ENCODE results near the gene COQ10A.
A peak's percentile ranks its signal among the peaks of the same experiment; 100 is the strongest.

COQ10A gene

DNA sequence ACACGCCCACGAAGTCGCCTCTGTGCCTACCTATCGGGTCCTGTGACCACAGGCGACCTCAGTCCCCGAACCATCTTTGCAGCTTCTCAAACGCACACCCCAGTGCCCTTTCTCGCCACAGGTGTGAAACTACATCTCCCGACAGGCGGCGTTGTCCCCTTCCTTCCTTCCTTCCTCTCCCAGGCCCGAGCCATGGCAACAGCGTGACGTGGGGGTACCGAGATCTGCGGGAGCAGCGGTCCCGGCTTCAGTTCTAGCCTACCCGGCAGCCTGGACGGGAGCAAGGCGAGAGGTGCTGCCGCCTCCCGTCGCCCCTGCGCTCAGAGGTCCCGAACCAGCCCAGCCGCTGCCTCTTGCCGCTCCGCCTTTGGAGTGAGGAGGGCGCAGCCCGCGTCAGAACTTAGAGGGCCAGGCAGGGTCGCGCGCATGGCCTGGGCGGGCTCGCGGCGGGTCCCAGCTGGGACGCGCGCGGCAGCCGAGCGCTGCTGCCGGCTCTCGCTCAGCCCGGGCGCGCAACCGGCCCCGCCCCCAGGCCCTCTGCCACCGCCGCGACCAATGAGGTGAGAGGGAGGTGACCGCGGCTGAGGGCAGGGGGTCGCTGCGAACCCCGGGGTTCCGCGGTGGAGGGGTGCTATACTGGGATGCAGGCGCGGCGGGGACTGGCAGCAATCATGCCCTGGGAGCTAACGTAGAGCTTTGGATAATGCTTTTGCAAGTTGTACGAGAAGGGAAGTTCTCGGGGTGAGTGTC, at the start of gene COQ10A:
Gene COQ10A, plus strand, starts transcription at position 250 of the 750 bp plus-strand sequence. Its CDS starts 177 bp downstream, at position 427.
- peak within 1 kb of the TSS; percentile 74 for H3K4me3 ChIP-seq (ENCODE audit: low read length)
- no peak for TF ChIP-seq ZNF274 (IDR thresholded peaks at IDR 0.05; ENCODE audit: low read depth, low read length)

DNA sequence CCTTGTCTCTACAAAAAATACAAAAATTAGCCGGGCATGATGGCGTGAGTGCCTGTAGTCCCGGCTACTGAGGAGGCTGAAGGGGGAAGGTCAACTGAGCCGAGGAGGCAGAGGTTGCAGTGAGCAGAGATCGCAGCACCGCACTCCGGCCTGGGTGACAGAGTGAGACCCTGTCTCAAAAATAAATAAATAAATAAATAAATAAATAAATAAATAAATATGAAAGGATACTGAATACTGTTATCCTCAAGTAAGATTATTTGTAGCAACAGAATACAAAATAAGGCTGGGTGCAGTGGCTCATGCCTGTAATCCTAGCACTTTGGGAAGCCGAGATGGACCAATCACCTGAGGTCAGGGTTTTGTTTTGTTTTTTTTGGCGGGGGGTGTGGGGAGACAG, 46.9 kb upstream of the COQ10A start:
- no peak overlapping the region; the same call in 1 of the 2 replicates for H3K4me3 ChIP-seq (ENCODE audit: low read length)
- TF ChIP-seq ZNF274 (IDR thresholded peaks at IDR 0.05; ENCODE audit: low read depth, low read length): no peak

DNA sequence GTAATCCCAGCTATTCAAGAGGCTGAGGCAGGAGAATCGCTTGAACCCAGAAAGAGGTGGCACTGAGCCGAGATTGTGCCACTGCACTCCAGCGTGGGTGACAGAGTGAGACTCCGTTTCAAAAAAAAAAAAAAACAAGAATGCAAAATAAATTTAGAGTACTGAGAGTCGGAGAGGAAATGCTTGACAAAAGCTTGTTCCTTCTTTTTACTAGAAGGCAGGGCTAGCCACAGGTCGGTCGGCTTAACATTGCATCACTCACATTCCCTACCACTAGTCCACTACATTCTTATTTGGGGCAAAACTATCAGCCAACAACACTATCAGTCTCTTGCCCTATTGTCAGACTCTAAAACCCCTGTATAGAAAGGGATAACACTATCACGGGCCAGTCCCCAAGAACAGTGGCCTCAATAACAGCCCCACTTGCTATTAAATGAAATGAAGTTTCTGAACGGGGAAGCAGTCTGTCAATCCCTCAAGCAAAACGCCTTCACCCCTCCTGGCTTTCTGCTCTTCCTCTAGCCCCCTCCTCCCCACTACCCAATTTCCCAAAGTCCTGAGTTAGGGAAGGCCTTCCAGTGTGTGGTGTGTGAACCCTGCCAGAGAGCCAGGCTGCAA, 46.0 kb upstream of the COQ10A start:
- no peak for TF ChIP-seq ZNF274 (IDR thresholded peaks at IDR 0.05; ENCODE audit: low read depth, low read length)
- H3K4me3 ChIP-seq (ENCODE audit: low read length): peak overlapping the region; percentile 73

DNA sequence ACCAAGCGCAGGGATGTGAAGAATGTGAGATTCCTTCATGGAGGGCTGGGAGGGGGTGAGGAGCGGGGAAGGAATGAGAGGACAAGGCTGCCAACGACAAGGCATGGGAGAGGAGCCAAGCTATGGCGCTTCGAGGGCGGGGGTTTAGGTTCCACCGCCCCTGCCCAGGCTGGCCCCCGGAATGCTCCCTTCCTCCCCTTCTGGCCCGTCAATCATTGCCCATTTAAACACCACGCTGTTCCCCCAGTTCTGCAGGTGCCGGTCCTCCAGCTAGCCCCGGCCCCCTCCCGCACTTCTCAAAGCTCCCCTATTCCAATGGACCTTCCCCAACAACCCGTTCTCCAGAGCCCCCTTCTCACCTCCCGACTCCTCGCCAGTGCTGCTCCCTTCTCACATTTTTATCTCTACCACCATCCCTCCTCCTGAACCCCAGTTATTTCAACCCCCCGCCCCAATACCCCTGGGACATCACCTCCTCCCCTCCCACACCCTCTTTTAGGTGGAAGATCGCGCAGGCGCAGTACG, 45.4 kb upstream of the COQ10A start:
- H3K4me3 ChIP-seq (ENCODE audit: low read length): peak overlapping the region; percentile 73
- TF ChIP-seq ZNF274 (IDR thresholded peaks at IDR 0.05; ENCODE audit: low read depth, low read length): no peak

DNA sequence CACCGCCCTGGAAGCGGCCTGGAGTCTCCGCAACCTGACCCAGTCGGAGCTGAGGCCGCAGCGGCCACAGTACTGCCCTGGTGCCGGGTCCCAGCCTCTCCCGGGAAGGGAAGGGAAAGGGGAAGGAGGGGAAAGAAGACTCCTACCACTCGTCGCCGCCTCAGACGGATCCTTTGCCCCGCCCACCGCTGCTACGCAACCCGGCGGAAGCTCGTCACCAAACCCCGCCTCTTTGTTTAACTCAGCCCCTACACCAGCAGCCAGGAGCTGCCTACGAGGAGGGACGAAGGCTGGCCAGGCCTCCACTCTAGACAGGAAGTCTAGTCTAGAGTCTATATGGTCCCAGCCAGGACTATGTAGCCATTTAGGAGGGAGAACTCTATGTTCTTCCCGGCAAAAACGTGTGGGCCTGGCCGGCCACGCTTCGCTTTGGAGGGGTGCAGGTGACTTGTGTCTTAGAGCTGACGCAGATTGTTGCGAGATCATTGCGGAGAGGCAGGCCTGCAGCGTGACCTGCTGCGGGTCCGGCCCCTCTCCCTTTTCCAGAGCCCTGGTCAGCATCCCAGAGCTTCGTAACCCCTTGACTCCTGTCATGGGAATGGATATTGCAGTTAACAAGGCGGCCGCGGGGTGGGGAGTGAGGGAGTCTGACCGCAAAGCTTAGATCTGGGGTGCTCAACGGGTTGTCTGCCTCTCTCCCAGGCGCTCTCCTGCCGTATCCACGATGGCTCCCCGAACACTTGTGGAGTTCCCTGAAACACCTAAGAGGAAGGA, 44.8 kb upstream of the COQ10A start, which contains the start of gene RNF41:
Gene RNF41, minus strand, starts transcription at position 166 of the 774 bp plus-strand sequence. CDS start 7,875 bp downstream, outside the sequence.
- no peak for TF ChIP-seq ZNF274 (IDR thresholded peaks at IDR 0.05; ENCODE audit: low read depth, low read length)
- H3K4me3 ChIP-seq (ENCODE audit: low read length): peak within 1 kb of the TSS; percentile 73

DNA sequence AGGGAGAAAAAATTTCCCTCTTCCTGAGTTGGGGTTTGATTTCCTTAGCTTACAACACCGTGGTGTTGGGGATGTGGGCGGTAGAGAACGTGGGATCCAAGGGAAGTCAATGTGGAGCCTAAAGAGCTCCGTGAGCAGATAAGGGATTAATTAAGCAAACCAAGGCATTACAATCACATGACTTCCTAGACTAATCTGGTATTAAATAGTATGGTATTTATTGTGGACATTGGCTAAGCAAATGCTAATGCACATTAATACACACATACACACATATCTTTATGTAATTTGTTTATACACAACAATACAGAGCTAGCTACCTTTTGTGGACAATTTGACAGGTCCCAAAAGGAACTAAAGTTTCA, 44.2 kb upstream of the COQ10A start:
- peak overlapping the region; percentile 73; the same call in 1 of the 2 replicates for H3K4me3 ChIP-seq (ENCODE audit: low read length)
- TF ChIP-seq ZNF274 (IDR thresholded peaks at IDR 0.05; ENCODE audit: low read depth, low read length): no peak

DNA sequence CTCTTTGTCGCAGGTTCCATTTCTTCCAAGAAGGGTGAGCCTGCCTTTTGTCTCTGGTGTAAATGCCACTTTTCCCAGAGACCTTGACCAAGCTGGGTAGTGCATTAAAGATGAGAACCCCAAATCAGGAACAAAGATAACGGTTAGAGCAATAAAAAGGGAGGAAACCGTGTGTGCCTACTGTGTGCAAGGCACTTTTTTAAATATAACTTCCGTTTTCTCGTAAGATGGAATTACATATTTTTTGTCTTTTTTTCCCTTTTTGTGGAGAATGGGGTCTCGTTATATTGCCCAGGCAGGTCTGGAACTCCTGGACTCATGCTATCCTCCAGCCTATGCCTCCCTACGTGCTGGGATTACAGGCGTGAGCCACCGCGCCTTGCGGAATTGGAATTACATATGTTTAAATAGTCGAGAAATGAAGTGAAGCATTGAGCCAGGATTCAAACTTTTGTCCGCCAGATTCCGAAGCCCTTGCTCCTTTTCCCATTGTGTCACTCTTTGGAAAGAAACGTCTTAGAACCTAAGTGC, 43.1 kb upstream of the COQ10A start:
- TF ChIP-seq ZNF274 (IDR thresholded peaks at IDR 0.05; ENCODE audit: low read depth, low read length): no peak
- H3K4me3 ChIP-seq (ENCODE audit: low read length): peak overlapping the region; percentile 60; the same call in 1 of the 2 replicates

DNA sequence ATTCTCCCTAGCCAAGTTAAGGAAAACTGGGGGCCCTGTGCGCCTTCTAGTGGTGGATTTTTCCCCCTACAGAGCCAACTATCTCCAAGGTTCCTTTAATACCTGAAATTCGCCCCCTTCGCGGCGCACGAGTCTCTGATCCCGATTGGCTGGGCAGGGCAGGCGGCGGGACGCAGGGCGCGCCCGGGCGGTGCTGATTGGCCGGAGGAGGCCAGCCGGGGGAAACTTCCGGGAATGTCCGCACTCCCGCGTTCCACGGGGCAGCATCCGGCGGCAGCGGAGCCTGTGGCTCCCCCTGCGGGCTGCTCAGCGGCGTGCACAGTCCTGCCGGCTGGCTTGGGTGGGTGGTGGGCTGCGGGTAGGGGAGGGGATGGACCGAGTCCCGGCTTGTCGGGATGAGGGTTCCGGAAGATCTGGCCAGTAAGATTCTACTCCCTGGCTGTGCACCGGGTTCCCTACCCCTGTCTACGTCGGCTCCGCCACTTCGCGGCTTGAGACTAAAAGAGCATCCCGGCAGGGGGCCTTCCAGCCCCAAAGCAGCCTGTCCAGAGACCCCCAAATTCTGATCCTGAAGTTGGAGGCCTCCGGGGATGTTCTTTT, 42.5 kb upstream of the COQ10A start, which contains the start of gene NABP2:
Gene NABP2, plus strand, starts transcription at position 241 of the 600 bp plus-strand sequence. CDS start 515 bp downstream, outside the sequence.
- H3K4me3 ChIP-seq (ENCODE audit: low read length): peak within 1 kb of the TSS; percentile 90
- no peak for TF ChIP-seq ZNF274 (IDR thresholded peaks at IDR 0.05; ENCODE audit: low read depth, low read length)

DNA sequence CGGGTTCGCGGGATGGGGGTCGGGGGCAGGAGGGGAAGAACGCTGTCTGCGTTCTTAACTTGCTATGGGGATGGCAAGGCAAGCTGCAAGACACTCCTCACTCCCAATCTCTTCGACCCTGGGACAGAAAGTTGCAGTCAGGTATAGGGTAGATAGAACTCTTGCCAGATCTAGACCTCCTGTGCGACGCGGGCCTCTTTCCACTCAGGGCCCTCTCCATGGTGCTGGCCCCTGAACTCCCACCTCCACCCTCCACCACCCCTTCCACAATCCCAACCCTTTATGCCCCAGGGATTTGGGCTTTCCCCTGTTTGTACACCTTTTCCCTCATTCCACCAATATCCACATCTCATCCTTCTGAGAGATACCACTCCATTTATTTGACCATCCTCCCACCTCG, 41.8 kb upstream of the COQ10A start:
- no peak for TF ChIP-seq ZNF274 (IDR thresholded peaks at IDR 0.05; ENCODE audit: low read depth, low read length)
- H3K4me3 ChIP-seq (ENCODE audit: low read length): peak overlapping the region; percentile 90

DNA sequence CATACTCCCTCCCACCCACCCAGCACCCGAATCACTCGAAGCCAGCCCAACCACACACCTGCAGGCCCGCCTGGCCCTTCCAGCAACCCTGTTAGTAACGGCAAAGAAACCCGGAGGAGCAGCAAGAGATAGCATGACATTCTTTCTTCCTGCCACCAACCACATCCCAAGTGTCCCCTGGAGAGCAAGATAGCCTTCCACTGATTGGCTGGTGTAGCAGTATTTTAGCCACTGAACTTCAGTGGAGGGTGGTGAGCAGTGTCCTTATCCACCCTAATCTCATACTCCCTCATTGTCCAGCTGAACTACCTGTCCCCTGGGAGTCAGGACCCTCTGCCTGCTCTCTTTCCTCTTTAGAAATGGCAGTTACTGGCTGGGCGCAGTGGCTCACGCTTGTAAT, 37.7 kb upstream of the COQ10A start:
- H3K4me3 ChIP-seq (ENCODE audit: low read length): no peak overlapping the region
- TF ChIP-seq ZNF274 (IDR thresholded peaks at IDR 0.05; ENCODE audit: low read depth, low read length): no peak

DNA sequence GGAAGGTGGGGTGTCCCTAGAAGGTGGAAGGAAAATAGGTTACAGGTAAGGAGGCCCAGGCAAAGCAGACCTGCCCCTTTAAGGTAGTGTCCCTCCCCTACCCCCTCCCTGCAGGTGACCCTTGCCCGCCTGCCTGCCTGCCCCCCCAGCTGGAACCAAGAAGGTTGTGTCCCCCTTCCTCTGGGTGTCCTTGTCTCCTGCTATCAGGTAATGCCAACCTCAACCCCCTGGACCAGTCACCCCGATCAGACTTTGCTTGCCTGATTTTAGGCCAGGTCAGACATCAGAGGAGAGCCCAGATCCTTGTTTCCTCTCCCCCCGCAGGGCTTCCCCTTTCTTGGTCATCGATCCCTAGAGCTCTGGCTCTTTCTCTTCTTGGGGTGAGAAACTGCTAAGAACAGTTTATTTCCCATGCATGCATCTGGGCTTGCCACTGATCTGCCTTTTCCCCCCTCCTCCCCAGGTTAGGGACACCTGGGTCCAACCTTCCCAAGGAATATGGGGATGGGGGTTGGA, 36.8 kb upstream of the COQ10A start, which contains the start of gene SLC39A5:
Gene SLC39A5, plus strand, starts transcription at position 136 of the 516 bp plus-strand sequence. CDS start 1,224 bp downstream, outside the sequence.
- no peak for TF ChIP-seq ZNF274 (IDR thresholded peaks at IDR 0.05; ENCODE audit: low read depth, low read length)
- no peak within 1 kb of the TSS for H3K4me3 ChIP-seq (ENCODE audit: low read length)

DNA sequence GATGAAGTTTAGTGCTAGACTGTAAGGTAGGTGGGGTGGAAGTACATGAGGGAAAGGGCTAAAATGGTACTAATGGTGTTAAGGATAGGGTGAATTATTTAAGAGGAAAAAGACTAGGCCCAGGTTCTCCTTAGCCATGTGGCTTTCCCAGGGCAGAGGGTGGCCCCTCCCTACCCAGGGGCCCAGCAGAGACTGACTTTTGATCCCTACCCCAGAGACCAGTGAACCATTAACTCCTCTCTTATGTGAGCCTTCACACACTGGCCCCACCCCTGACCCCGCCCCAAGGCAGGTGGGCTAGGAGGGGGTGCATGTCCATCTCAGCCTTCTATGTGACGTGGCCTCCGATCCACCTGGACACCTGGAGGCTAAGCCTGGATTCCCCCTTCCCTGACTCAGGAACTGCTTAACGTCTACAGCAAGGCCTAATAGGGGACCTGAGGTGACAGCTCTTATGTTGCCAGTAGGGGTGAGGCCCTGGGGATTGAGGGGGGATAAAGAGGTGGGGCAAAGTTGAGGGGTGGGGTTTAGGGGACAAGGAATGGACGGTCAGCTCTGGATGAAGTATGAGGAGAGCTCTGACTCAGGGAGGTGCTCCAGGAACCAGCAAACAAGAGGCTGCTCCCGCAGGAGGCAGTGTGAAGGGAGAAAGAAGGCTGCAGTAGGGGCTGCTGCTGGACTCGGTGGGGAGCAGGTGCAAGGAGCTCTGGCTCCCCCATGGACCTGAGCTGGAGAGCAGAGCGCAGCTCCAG, 36.1 kb upstream of the COQ10A start:
- TF ChIP-seq ZNF274 (IDR thresholded peaks at IDR 0.05; ENCODE audit: low read depth, low read length): no peak
- H3K4me3 ChIP-seq (ENCODE audit: low read length): no peak overlapping the region
